ENCODE measurements around the gene RPS16. TPM values are rescaled to one million over a fixed set of nuclear protein-coding genes. Genes with fewer than 3 reads are reported as not detected.

The RPS16 gene
- total and polyA plus RNA-seq, 2 donors (not counting 1 experiment from before 2014, with no cell fraction given), result 3,910 to 6,448 TPM

DNA sequence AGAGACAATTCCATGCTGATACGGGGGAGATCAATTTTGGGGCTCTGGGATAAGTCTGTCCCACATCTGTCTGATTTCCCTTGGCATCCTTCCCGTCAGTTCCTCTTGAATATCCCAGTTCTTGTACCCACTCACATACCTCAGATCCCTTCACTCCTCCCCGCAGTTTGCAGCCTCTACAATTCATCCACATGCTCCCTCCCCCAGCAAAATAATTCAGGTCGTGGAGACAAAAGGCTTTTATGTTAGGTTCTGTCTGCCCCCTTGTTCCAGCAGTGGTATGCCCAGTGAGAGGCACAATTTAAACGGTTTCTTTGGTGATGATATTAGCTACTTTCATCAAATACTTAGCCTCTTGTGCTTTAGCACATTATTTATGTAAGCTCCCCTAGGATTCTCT lies 9.6 kb downstream of the RPS16 start:
- Histone ChIP-seq H3K79me2 (ENCODE audit: control insufficient read depth, insufficient read depth, low read length) (no peaks in the 10 kb centered on the region), H3K9ac (ENCODE audit: low read length) (no peak overlapping the region), H3K36me3 (replicated peaks in 1 of 2; ENCODE audit: control extremely low read depth in 1 of 2, control insufficient read depth in 1 of 2, extremely low read depth in 1 of 2, insufficient read depth in 2 of 2, low read length in 1 of 2) (peaks cover 4 to 21% of the 10 kb centered on the region in 2 experiments), H3K4me2 (replicated peaks; ENCODE audit: low read depth, low read length, poor library complexity, severe bottlenecking) (no peak overlapping the region), H2AFZ (ENCODE audit: insufficient read depth, low read depth, low read length, poor library complexity, severe bottlenecking) (no peak overlapping the region), H3K4me1 (ENCODE audit: control insufficient read depth in 2 of 2, insufficient read depth in 2 of 2, low read length in 2 of 2) (peaks cover 0 to 6% of the 10 kb centered on the region in 2 donors), H4K20me1 (ENCODE audit: control insufficient read depth, insufficient read depth, low read length, poor library complexity, severe bottlenecking) (no peaks in the 10 kb centered on the region), H3K9me3 (ENCODE audit: control extremely low read depth in 1 of 3, control insufficient read depth in 2 of 3, insufficient read depth in 1 of 3, low read length in 2 of 3) (no peaks in the 10 kb centered on the region), H3K27me3 (replicated peaks in 1 of 4; ENCODE audit: control extremely low read depth in 1 of 4, control insufficient read depth in 3 of 4, insufficient read depth in 4 of 4, low read length in 3 of 4) (no peaks in the 10 kb centered on the region), H3K27ac (ENCODE audit: low read length in 2 of 2) (no peak overlapping the region), H3K4me3 (ENCODE audit: control extremely low read depth in 1 of 5, extremely low read depth in 1 of 5, insufficient read depth in 1 of 5, low read depth in 2 of 5, low read length in 4 of 5) (no peak overlapping the region)
- DNase-seq, result peak; percentile 10
- POLR2A ChIA-PET, result interaction anchor here (1.2 kb wide), 1 partner anchor 9 kb away, joined by 6 read pairs; the partner anchor contains the start of gene RPS16
- Mint-ChIP-seq H3K4me3 (no peak overlapping the region), H3K27me3 (no peaks in the 10 kb centered on the region), H3K27ac (no peak overlapping the region), H3K9me3 (ENCODE audit: insufficient read depth) (no peaks in the 10 kb centered on the region), H3K4me1 (peaks cover 9% of the 10 kb centered on the region)
- TF ChIP-seq, protein P1, sequence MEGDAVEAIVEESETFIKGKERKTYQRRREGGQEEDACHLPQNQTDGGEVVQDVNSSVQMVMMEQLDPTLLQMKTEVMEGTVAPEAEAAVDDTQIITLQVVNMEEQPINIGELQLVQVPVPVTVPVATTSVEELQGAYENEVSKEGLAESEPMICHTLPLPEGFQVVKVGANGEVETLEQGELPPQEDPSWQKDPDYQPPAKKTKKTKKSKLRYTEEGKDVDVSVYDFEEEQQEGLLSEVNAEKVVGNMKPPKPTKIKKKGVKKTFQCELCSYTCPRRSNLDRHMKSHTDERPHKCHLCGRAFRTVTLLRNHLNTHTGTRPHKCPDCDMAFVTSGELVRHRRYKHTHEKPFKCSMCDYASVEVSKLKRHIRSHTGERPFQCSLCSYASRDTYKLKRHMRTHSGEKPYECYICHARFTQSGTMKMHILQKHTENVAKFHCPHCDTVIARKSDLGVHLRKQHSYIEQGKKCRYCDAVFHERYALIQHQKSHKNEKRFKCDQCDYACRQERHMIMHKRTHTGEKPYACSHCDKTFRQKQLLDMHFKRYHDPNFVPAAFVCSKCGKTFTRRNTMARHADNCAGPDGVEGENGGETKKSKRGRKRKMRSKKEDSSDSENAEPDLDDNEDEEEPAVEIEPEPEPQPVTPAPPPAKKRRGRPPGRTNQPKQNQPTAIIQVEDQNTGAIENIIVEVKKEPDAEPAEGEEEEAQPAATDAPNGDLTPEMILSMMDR (IDR thresholded peaks at IDR 0.05), result no peak
- no peak for TF ChIP-seq EZH2 (IDR thresholded peaks at IDR 0.05; ENCODE audit: borderline replicate concordance, insufficient read depth, low read depth, low read length, poor library complexity, severe bottlenecking)
- ATAC-seq (ENCODE audit: low read depth), result no peak
- intact Hi-C loops (cut with micrococcal nuclease), result no loop called here
- CTCF ChIA-PET, result interaction anchor here (1.0 to 1.1 kb wide), 2 partner anchors 12 to 14 kb away, joined by 3 read pairs; partner anchors contain the start of gene PLEKHG2
- WGBS (ENCODE audit: insufficient coverage), result 100% methylated on average over 2 of the region's 5 CpGs

DNA sequence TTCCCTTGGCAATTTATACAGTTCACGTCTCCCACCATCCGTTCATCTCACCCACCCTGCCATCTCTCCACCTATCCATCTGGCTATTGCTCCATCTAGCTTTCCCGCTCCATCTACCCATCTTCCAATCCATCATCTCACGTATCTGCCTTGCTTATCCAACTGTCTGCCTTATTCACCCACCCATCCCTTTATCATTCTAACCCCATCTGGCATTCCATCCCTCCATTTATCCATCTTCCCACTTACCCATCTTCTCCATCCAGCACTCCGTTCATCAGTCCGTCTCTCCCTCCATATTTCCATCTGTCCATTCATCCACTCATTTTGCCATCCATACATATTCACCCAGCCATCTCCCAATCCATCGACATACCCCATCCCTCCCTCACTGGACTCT lies 10.0 kb downstream of the RPS16 start:
- Histone ChIP-seq H3K36me3 (replicated peaks in 1 of 2; ENCODE audit: control extremely low read depth in 1 of 2, control insufficient read depth in 1 of 2, extremely low read depth in 1 of 2, insufficient read depth in 2 of 2, low read length in 1 of 2) (peaks cover 3 to 20% of the 10 kb centered on the region in 2 experiments), H3K4me2 (replicated peaks; ENCODE audit: low read depth, low read length, poor library complexity, severe bottlenecking) (no peak overlapping the region), H3K27ac (ENCODE audit: low read length in 2 of 2) (no peak overlapping the region), H3K9ac (ENCODE audit: low read length) (no peak overlapping the region), H3K4me1 (ENCODE audit: control insufficient read depth in 2 of 2, insufficient read depth in 2 of 2, low read length in 2 of 2) (peaks cover 0 to 2% of the 10 kb centered on the region in 2 donors), H3K27me3 (replicated peaks in 1 of 4; ENCODE audit: control extremely low read depth in 1 of 4, control insufficient read depth in 3 of 4, insufficient read depth in 4 of 4, low read length in 3 of 4) (no peaks in the 10 kb centered on the region), H3K4me3 (ENCODE audit: control extremely low read depth in 1 of 5, extremely low read depth in 1 of 5, insufficient read depth in 1 of 5, low read depth in 2 of 5, low read length in 4 of 5) (no peak overlapping the region), H4K20me1 (ENCODE audit: control insufficient read depth, insufficient read depth, low read length, poor library complexity, severe bottlenecking) (no peaks in the 10 kb centered on the region), H2AFZ (ENCODE audit: insufficient read depth, low read depth, low read length, poor library complexity, severe bottlenecking) (no peak overlapping the region), H3K9me3 (ENCODE audit: control extremely low read depth in 1 of 3, control insufficient read depth in 2 of 3, insufficient read depth in 1 of 3, low read length in 2 of 3) (no peaks in the 10 kb centered on the region), H3K79me2 (ENCODE audit: control insufficient read depth, insufficient read depth, low read length) (no peaks in the 10 kb centered on the region)
- WGBS (ENCODE audit: insufficient coverage), result 98% methylated on average over 7 of the region's 7 CpGs
- ChIA-PET CTCF (interaction anchor here (1.1 kb wide), 1 partner anchor 14 kb away, joined by 3 read pairs; the partner anchor contains the start of gene PLEKHG2), POLR2A (interaction anchor here (1.2 kb wide), 1 partner anchor 10 kb away, joined by 6 read pairs; the partner anchor contains the start of gene RPS16)
- Mint-ChIP-seq H3K4me3 (no peak overlapping the region), H3K4me1 (peaks cover 5% of the 10 kb centered on the region), H3K27ac (peak overlapping the region; percentile 10), H3K27me3 (no peaks in the 10 kb centered on the region), H3K9me3 (ENCODE audit: insufficient read depth) (no peaks in the 10 kb centered on the region)
- intact Hi-C loops (cut with micrococcal nuclease), result no loop called here
- ATAC-seq (ENCODE audit: low read depth), result no peak
- DNase-seq, result no peak
- TF ChIP-seq EZH2 (IDR thresholded peaks at IDR 0.05; ENCODE audit: borderline replicate concordance, insufficient read depth, low read depth, low read length, poor library complexity, severe bottlenecking), result no peak
- TF ChIP-seq, protein P1 (IDR thresholded peaks at IDR 0.05), result no peak
